ENCODE results near the gene SNRNP200. TPM values are rescaled to one million over a fixed set of nuclear protein-coding genes. Genes with fewer than 3 reads are reported as not detected.
A peak's percentile ranks its signal among the peaks of the same experiment; 100 is the strongest.

SNRNP200 gene
- total RNA-seq, 1 experiment from 2014 or later: 202 TPM

- peak; percentile 30 for DNase-seq (ENCODE audit: low spot score)
- no peaks in the 10 kb centered on the region for H3K27me3 ChIP-seq (replicated peaks; ENCODE audit: insufficient read depth, low read depth, low read length, poor library complexity)
- H3K27ac ChIP-seq (ENCODE audit: low read depth, low read length, poor library complexity, severe bottlenecking): peak overlapping the region; percentile 85
- no TSS peak for BruUV-seq (replicated peaks)
- peak overlapping the region; percentile 98 for H3K4me3 ChIP-seq (ENCODE audit: low read depth, low read length, poor library complexity, severe bottlenecking)
- no peaks in the 10 kb centered on the region for H3K9me3 ChIP-seq (ENCODE audit: low read depth, low read length, poor library complexity, severe bottlenecking)
- TF ChIP-seq CTCF (conservative IDR thresholded peaks at IDR 0.05; ENCODE audit: low read depth, low read length) (no peak), EZH2 (IDR thresholded peaks at IDR 0.05; ENCODE audit: borderline replicate concordance, low read depth, low read length, poor library complexity, severe bottlenecking) (no peak)
- intact Hi-C loops (cut with micrococcal nuclease; ENCODE audit: unreplicated experiment): loop anchor here (2.0 to 5.0 kb wide), 2 partner anchors 58 to 127 kb away; partner anchors contain the start of genes ASTL and STARD7
- no peaks in the 10 kb centered on the region for H3K4me1 ChIP-seq (ENCODE audit: insufficient read depth, low read length, poor library complexity, severe bottlenecking)
- ChIA-PET CTCF (interaction anchor here (1.0 kb wide), 2 partner anchors 91 to 127 kb away, joined by 3 to 7 read pairs; partner anchors contain the start of gene ASTL), POLR2A (ENCODE audit: low non-redundant PET) (no interaction called here)
- H3K36me3 ChIP-seq (ENCODE audit: insufficient read depth, low read length, poor library complexity, severe bottlenecking): peaks cover 28% of the 10 kb centered on the region
These were observed 40.0 kb downstream of the SNRNP200 start for GRCh38 chr2:96265349-96265839.

GRCh38 chr2:96264656-96265348 lies 40.5 kb downstream of the SNRNP200 start:
- peak; percentile 67 for DNase-seq (ENCODE audit: low spot score)
- POLR2A ChIA-PET (ENCODE audit: low non-redundant PET): no interaction called here
- no peaks in the 10 kb centered on the region for H3K4me1 ChIP-seq (ENCODE audit: insufficient read depth, low read length, poor library complexity, severe bottlenecking)
- BruUV-seq (replicated peaks): no TSS peak
- peaks cover 26% of the 10 kb centered on the region for H3K36me3 ChIP-seq (ENCODE audit: insufficient read depth, low read length, poor library complexity, severe bottlenecking)
- H3K4me3 ChIP-seq (ENCODE audit: low read depth, low read length, poor library complexity, severe bottlenecking): peak overlapping the region; percentile 98
- TF ChIP-seq CTCF (conservative IDR thresholded peaks at IDR 0.05; ENCODE audit: low read depth, low read length): peak; percentile 56
- no peak for TF ChIP-seq EZH2 (IDR thresholded peaks at IDR 0.05; ENCODE audit: borderline replicate concordance, low read depth, low read length, poor library complexity, severe bottlenecking)
- no peaks in the 10 kb centered on the region for H3K9me3 ChIP-seq (ENCODE audit: low read depth, low read length, poor library complexity, severe bottlenecking)
- H3K27me3 ChIP-seq (replicated peaks; ENCODE audit: insufficient read depth, low read depth, low read length, poor library complexity): no peaks in the 10 kb centered on the region
- H3K27ac ChIP-seq (ENCODE audit: low read depth, low read length, poor library complexity, severe bottlenecking): peak overlapping the region; percentile 85
- CTCF ChIA-PET: interaction anchor here (0.6 to 1.0 kb wide), 3 partner anchors 91 to 272 kb away, joined by 3 to 7 read pairs (median 4); partner anchors contain the start of gene ASTL
- intact Hi-C loops (cut with micrococcal nuclease; ENCODE audit: unreplicated experiment): loop anchor here (2.0 to 5.0 kb wide), 3 partner anchors 48 to 126 kb away; partner anchors contain the start of genes ASTL and STARD7

- no peaks in the 10 kb centered on the region for H3K27me3 ChIP-seq (replicated peaks; ENCODE audit: insufficient read depth, low read depth, low read length, poor library complexity)
- H3K4me1 ChIP-seq (ENCODE audit: insufficient read depth, low read length, poor library complexity, severe bottlenecking): no peaks in the 10 kb centered on the region
- CTCF ChIA-PET: interaction anchor here (0.6 to 1.0 kb wide), 3 partner anchors 90 to 272 kb away, joined by 3 to 7 read pairs (median 4); partner anchors contain the start of gene ASTL
- TF ChIP-seq EZH2 (IDR thresholded peaks at IDR 0.05; ENCODE audit: borderline replicate concordance, low read depth, low read length, poor library complexity, severe bottlenecking): no peak
- TF ChIP-seq CTCF (conservative IDR thresholded peaks at IDR 0.05; ENCODE audit: low read depth, low read length): no peak
- intact Hi-C loops (cut with micrococcal nuclease; ENCODE audit: unreplicated experiment): loop anchor here (2.0 to 5.0 kb wide), 2 partner anchors 47 to 125 kb away; partner anchors contain the start of gene ASTL
- H3K27ac ChIP-seq (ENCODE audit: low read depth, low read length, poor library complexity, severe bottlenecking): no peak overlapping the region
- H3K4me3 ChIP-seq (ENCODE audit: low read depth, low read length, poor library complexity, severe bottlenecking): peak overlapping the region; percentile 98
- H3K36me3 ChIP-seq (ENCODE audit: insufficient read depth, low read length, poor library complexity, severe bottlenecking): peaks cover 19% of the 10 kb centered on the region
- no peak for DNase-seq (ENCODE audit: low spot score)
- no TSS peak for BruUV-seq (replicated peaks)
- no peaks in the 10 kb centered on the region for H3K9me3 ChIP-seq (ENCODE audit: low read depth, low read length, poor library complexity, severe bottlenecking)
- POLR2A ChIA-PET (ENCODE audit: low non-redundant PET): no interaction called here
These were observed 41.3 kb downstream of the SNRNP200 start for GRCh38 chr2:96264086-96264485.
